ENCODE results near the gene LRRC14B. TPM values are rescaled to one million over a fixed set of nuclear protein-coding genes. Genes with fewer than 3 reads are reported as not detected.

The LRRC14B gene
- polyA plus RNA-seq, 1 donor (not counting 4 experiments of a cell fraction or from before 2014, with no cell fraction given): not detected

DNA sequence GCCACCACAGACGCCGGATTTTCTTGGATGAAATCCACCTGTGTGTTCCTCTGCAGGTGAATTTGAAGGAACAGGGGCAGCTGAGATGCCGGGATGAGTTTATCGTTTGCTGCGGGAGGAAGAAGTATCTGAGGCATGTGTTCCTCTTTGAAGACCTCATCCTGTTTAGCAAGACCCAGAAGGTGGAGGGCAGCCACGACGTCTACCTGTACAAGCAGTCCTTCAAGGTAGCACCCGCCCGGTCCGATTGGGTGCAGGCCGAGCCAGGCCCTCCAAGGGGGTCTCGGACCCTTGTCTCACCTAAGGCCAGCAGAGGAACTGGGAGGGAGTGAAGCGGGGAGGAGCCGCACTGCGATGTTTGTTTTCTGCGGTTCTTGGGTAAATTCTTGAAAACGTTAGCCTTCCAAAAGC lies 18.4 kb upstream of the LRRC14B start:
- no peaks in the 10 kb centered on the region for H3K36me3 ChIP-seq (ENCODE audit: control insufficient read depth in 2 of 2, extremely low read depth in 1 of 2, insufficient read depth in 2 of 2, low read length in 2 of 2)
- no peaks in the 10 kb centered on the region for H3K79me2 ChIP-seq (ENCODE audit: control insufficient read depth, insufficient read depth, low read length)
- no peak overlapping the region for H3K4me2 ChIP-seq (ENCODE audit: control insufficient read depth, extremely low read depth, insufficient read depth, low read depth, low read length)
- DNase-seq (ENCODE audit: low read depth, low spot score): no peak
- H2AFZ ChIP-seq (ENCODE audit: control insufficient read depth, low read length): no peak overlapping the region
- no peaks in the 10 kb centered on the region for H3K9me3 ChIP-seq (ENCODE audit: control insufficient read depth, low read depth, low read length)
- H3K4me1 ChIP-seq (ENCODE audit: control insufficient read depth, extremely low read depth, insufficient read depth, low read length): no peaks in the 10 kb centered on the region
- dilution Hi-C loops (cut with MboI; ENCODE audit: extremely low pct_ligation_motif_present, low sequenced_read_pairs): no loop called here
- no peak overlapping the region for H3K27ac ChIP-seq (ENCODE audit: control insufficient read depth, insufficient read depth, low read length)
- H3K9ac ChIP-seq (ENCODE audit: control insufficient read depth, extremely low read depth, insufficient read depth, low read length): no peak overlapping the region
- FAIRE-seq: no peak
- no peaks in the 10 kb centered on the region for H3K9me1 ChIP-seq (ENCODE audit: control insufficient read depth, extremely low read depth, insufficient read depth, low read length)
- H3K4me3 ChIP-seq (ENCODE audit: control insufficient read depth in 2 of 3, extremely low read depth in 1 of 3, insufficient read depth in 2 of 3, low read depth in 1 of 3, low read length in 3 of 3): no peak overlapping the region
- H4K20me1 ChIP-seq (ENCODE audit: control insufficient read depth, extremely low read depth, insufficient read depth, low read length): no peaks in the 10 kb centered on the region
- TF ChIP-seq, protein P1, sequence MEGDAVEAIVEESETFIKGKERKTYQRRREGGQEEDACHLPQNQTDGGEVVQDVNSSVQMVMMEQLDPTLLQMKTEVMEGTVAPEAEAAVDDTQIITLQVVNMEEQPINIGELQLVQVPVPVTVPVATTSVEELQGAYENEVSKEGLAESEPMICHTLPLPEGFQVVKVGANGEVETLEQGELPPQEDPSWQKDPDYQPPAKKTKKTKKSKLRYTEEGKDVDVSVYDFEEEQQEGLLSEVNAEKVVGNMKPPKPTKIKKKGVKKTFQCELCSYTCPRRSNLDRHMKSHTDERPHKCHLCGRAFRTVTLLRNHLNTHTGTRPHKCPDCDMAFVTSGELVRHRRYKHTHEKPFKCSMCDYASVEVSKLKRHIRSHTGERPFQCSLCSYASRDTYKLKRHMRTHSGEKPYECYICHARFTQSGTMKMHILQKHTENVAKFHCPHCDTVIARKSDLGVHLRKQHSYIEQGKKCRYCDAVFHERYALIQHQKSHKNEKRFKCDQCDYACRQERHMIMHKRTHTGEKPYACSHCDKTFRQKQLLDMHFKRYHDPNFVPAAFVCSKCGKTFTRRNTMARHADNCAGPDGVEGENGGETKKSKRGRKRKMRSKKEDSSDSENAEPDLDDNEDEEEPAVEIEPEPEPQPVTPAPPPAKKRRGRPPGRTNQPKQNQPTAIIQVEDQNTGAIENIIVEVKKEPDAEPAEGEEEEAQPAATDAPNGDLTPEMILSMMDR (optimal IDR thresholded peaks at IDR 0.05 in 1 of 3, IDR thresholded peaks at IDR 0.05 in 1 of 3, conservative IDR thresholded peaks at IDR 0.05 in 1 of 3; ENCODE audit: extremely low read depth in 1 of 3, insufficient read depth in 2 of 3, low read length in 3 of 3): no peak
- TF ChIP-seq EZH2 (IDR thresholded peaks at IDR 0.05; ENCODE audit: low read length): no peak
- H3K27me3 ChIP-seq (ENCODE audit: control insufficient read depth, extremely low read depth, insufficient read depth, low read length): peaks cover 6% of the 10 kb centered on the region

DNA sequence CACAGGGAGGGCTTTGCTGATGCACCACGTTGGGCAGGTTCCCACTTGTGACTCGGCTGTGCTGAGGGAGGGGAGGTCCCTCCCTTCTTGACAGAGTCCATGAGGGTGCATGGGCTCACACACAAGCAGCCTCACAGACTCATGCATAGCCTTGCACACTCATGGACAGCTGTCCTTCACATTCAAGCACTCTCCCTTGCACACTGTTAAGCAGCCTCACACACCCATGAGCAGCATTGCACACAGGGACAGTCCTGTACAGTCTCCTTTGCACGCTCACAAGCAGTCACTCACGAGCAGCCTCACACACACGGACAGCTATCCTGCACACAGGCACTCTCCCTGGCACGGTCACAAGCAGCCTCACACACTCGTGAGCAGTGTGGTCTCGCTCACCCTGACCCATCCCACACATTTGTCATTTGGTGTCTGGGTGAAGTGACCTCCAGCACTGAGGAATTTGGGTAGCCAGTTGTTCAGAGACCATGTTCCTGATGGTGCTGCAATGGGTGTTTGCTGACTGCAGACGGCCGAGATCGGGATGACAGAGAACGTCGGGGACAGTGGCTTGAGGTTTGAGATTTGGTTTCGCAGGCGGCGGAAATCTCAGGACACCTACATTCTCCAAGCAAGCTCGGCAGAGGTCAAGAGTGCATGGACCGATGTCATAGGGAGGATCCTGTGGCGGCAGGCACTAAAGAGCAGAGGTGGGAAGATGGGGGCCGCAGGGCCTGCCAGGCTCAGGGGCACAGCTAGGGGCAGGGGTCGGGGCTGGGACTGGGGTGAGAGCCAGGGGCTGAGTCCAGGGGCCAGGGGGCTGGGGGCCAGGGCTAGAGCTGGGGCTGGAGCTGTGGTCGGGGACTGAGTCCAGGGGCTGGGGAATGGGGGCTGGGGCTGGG lies 17.7 kb upstream of the LRRC14B start:
- Histone ChIP-seq H2AFZ (ENCODE audit: control insufficient read depth, low read length) (no peak overlapping the region), H4K20me1 (ENCODE audit: control insufficient read depth, extremely low read depth, insufficient read depth, low read length) (no peaks in the 10 kb centered on the region), H3K27me3 (ENCODE audit: control insufficient read depth, extremely low read depth, insufficient read depth, low read length) (peaks cover 10% of the 10 kb centered on the region), H3K9me1 (ENCODE audit: control insufficient read depth, extremely low read depth, insufficient read depth, low read length) (no peaks in the 10 kb centered on the region), H3K4me2 (ENCODE audit: control insufficient read depth, extremely low read depth, insufficient read depth, low read depth, low read length) (no peak overlapping the region), H3K9ac (ENCODE audit: control insufficient read depth, extremely low read depth, insufficient read depth, low read length) (no peak overlapping the region), H3K36me3 (ENCODE audit: control insufficient read depth in 2 of 2, extremely low read depth in 1 of 2, insufficient read depth in 2 of 2, low read length in 2 of 2) (no peaks in the 10 kb centered on the region), H3K27ac (ENCODE audit: control insufficient read depth, insufficient read depth, low read length) (no peak overlapping the region), H3K4me1 (ENCODE audit: control insufficient read depth, extremely low read depth, insufficient read depth, low read length) (no peaks in the 10 kb centered on the region), H3K9me3 (ENCODE audit: control insufficient read depth, low read depth, low read length) (no peaks in the 10 kb centered on the region), H3K79me2 (ENCODE audit: control insufficient read depth, insufficient read depth, low read length) (no peaks in the 10 kb centered on the region), H3K4me3 (ENCODE audit: control insufficient read depth in 2 of 3, extremely low read depth in 1 of 3, insufficient read depth in 2 of 3, low read depth in 1 of 3, low read length in 3 of 3) (no peak overlapping the region)
- TF ChIP-seq, protein P1 (optimal IDR thresholded peaks at IDR 0.05 in 1 of 3, IDR thresholded peaks at IDR 0.05 in 1 of 3, conservative IDR thresholded peaks at IDR 0.05 in 1 of 3; ENCODE audit: extremely low read depth in 1 of 3, insufficient read depth in 2 of 3, low read length in 3 of 3): no peak
- TF ChIP-seq EZH2 (IDR thresholded peaks at IDR 0.05; ENCODE audit: low read length): no peak
- DNase-seq (ENCODE audit: low read depth, low spot score) (no peak), FAIRE-seq (no peak)
- dilution Hi-C loops (cut with MboI; ENCODE audit: extremely low pct_ligation_motif_present, low sequenced_read_pairs): no loop called here
